Fibroblast of the aortic adventitia (primary cell): ENCODE results near the gene DIPK1A. TPM values are rescaled to one million over a fixed set of nuclear protein-coding genes. Genes with fewer than 3 reads are reported as not detected.

Experiments
- DNase-seq: peaks from one replicate; pipeline ENCODE4 v3.0.0-alpha.2; 2010; ENCODE audit warnings: low read depth
- H3K4me3 ChIP-seq: 2 replicates; pipeline ENCODE4 v1.5.1; 2011; ENCODE audit warnings: low read depth, mild to moderate bottlenecking, control low read depth, low read length, moderate library complexity
- total RNA-seq: library from RNA; depleted of rRNA; stranded (reverse); fragments of >200 nt; gene quantifications from 2 replicates; pipeline ENCODE4 v1.2.3, GENCODE V29; 2012; ENCODE audit warnings: low replicate concordance
- TF ChIP-seq, protein P1 (sequence below): IDR thresholded peaks from 2 replicates; pipeline ENCODE4 v1.5.1; 2011; ENCODE audit warnings: mild to moderate bottlenecking, low read length, control low read depth, inconsistent platforms; ENCODE audit not compliant: insufficient read depth

Gene DIPK1A
- total RNA-seq, 1 donor = 17.1 TPM

DNA sequence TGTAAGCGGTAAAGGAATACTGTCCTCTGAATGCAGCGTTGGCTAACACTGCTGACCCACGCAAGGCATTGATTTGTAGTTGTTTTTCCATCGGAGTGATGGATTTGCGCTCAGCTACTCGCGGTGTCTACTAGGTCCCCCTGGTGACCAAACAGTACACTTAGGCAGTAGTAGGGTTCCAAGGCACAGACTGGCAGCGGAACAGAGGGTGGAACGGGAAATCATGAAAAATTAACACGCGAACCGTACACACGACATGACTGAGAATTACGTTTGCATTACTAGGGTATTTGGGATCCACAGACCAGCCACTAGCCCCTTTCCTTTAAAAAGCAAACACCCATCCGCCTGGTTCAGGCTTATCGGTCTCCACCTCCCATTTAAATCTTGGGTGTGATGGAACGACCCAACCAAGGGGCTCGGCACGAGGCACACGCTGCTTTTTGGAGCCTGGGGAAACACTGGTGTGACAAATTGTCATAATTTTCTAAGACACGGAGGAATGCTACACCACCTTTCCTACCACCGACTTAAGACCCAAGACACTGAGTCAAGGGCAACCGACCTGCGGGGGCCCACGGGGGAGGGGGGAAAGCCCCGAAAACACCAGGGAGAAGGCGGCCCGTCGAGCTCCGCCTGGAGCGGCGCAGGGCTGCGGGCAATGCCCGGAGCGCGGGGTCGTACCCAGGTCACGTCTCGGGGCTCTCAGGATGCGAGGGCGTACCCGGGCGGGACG lies 699 bp downstream of the DIPK1A start:
- peak overlapping the region; percentile 80 for H3K4me3 ChIP-seq
- TF ChIP-seq, protein P1, sequence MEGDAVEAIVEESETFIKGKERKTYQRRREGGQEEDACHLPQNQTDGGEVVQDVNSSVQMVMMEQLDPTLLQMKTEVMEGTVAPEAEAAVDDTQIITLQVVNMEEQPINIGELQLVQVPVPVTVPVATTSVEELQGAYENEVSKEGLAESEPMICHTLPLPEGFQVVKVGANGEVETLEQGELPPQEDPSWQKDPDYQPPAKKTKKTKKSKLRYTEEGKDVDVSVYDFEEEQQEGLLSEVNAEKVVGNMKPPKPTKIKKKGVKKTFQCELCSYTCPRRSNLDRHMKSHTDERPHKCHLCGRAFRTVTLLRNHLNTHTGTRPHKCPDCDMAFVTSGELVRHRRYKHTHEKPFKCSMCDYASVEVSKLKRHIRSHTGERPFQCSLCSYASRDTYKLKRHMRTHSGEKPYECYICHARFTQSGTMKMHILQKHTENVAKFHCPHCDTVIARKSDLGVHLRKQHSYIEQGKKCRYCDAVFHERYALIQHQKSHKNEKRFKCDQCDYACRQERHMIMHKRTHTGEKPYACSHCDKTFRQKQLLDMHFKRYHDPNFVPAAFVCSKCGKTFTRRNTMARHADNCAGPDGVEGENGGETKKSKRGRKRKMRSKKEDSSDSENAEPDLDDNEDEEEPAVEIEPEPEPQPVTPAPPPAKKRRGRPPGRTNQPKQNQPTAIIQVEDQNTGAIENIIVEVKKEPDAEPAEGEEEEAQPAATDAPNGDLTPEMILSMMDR = peak; percentile 67
- peak; percentile 84 for DNase-seq

DNA sequence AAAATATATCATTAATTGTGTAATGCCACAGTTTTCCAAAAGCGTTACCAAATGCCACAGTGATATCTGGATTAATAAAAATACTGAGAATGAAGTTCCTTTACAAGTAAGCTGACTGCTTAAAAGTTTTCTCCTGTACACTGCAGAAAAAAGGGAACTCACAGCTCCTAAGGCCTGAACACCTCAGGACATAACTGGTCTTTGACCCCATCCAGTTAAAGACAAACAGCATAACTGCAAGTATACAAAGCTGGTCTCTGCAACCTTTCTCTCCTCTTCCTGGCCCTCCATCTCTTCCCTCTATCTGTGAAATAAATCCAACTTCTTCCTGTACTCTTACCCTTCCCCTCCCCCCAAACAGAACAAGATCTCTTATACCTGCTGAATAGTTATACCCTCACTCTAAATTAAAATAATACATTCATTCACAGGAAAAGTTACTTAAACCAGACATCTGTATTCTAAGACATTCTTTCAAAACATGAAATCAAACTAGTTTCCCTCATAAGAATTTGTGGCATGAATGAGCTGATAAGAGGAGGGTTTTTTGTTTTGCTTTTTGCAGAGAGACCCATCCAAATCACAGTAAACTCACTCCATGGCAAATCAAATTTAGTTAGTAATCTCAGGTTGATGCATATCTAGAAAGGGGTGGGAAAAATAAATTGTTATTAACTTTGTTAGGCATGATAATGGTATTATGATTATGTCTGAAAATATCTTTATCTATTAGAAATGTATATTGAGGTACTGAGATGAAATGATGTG lies 2.9 kb downstream of the DIPK1A start:
- TF ChIP-seq, protein P1 = no peak

DNA sequence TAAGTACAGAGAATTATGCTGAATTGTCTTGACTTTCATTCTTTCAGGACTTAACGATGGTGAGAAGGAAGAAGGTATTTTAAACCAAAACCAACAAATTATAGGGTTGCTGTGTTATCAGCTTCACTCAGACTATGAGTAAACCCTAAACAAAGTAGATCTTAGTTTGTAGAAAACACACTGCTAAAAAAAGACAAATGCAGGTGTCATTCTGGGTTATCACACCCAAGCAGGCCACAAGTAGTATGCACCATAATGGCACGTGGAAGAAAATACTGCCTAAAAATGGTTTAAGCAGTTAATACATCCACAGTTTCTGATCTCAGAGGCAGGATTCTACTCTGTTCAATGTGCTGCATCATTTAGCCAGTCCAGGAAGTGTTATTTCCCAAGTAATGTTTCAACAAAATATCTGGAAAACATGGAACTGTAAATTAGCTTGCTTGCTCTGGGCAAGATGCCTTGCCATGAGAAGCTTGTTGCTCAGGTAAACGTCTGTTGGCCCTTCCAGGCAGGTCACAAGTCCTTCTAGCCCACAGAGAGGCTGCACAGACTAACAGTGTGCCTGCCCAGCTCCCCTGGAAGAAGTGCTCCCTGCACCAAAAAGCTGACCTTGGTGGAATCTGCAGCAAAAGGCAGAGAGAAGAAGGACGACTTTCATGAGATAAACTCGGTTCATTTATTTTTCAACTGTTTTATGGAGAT lies 4.1 kb downstream of the DIPK1A start:
- no peak for DNase-seq
- H3K4me3 ChIP-seq = no peak overlapping the region
- TF ChIP-seq, protein P1 = no peak

More for the DNA sequence above, 2.9 kb downstream of the DIPK1A start:
- H3K4me3 ChIP-seq = no peak overlapping the region
- peak; percentile 29 for DNase-seq

DNA sequence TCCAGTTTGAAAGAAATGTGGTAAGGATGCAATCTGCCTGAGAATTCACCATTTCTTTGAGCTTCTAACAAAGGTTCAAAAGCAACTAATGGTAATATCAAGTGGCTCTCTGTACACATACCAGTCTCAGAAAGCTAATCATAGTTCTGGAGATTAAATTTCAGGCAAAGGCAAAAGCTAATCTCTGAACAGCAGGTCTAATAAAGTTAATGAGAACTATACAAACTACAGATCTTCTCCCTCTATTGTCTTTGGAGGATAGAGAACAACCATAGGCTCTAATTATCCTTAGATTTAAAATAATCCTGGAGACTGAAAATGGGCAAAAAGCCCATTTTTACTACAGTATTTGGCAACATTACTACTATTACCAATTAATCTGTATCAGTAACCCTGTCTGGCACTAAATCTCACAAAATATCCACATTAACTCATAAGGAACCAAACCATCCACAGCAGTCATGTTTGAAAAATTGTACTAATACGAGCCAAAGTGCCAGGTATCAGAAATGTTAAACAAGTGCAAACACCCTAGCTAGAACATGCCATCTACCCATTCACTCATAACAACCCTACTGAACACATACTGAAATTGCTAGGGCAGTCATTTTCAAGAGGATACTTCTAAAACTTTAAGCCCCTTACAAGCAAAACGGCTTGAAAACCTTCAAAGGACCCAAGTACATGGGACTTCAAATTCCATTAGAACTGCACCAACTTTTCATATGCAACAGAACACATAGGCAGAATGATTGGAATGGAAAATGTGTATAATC lies 4.8 kb downstream of the DIPK1A start:
- TF ChIP-seq, protein P1 = no peak
- no peak overlapping the region for H3K4me3 ChIP-seq
- no peak for DNase-seq

DNA sequence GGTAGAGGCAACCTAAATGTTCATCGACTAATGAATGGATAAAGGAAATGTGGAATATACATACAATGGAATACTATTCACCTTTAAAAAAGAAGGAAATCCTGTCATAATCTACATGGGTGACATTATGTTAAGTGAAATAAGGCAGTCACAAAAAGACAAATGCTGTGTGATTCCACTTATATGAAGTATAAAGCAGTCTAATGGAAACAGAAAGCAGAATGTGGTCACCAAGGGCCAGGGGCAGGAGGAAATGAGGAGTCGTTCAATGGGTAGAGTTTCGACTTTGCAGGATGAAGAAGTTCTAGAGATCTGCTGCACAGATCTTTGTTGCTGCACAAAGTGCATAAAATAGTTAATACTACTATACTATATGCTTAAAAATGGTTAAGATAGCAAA lies 7.8 kb downstream of the DIPK1A start:
- TF ChIP-seq, protein P1 = no peak
- H3K4me3 ChIP-seq = no peak overlapping the region
- DNase-seq = no peak

DNA sequence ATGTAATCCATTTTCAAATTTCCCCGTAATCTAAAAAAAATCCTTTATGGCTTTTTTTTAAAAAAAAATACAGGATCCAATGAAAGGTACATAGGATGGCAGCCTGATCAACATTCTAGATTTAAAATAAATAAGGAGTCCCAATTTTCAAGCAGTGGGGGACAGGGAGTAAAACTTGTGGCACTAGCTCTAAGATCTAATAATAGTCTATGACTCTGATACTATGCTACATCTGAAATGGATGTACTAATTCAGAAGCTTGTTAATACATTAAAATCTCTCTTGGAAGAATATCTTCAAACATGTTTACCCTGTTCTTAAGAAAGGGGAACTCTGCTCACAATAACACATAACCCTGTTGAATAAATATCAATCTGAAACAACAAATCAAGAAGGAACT lies 8.5 kb downstream of the DIPK1A start:
- no peak overlapping the region for H3K4me3 ChIP-seq
- TF ChIP-seq, protein P1 = no peak
- no peak for DNase-seq
